GM19324 (cell line): ENCODE measurements around the gene UNC13C.

Source experiments
- ATAC-seq: cut with Tn5 transposase; IDR thresholded peaks from one replicate; pipeline ENCODE4 v1.9.1; 2021; ENCODE audit warnings: mild to moderate bottlenecking, moderate library complexity; ENCODE audit not compliant: unreplicated experiment, low FRiP score

Gene UNC13C

GRCh38 chr15:54017251-54017650, 39.0 kb downstream of the UNC13C start:
- no peak for ATAC-seq

DNA sequence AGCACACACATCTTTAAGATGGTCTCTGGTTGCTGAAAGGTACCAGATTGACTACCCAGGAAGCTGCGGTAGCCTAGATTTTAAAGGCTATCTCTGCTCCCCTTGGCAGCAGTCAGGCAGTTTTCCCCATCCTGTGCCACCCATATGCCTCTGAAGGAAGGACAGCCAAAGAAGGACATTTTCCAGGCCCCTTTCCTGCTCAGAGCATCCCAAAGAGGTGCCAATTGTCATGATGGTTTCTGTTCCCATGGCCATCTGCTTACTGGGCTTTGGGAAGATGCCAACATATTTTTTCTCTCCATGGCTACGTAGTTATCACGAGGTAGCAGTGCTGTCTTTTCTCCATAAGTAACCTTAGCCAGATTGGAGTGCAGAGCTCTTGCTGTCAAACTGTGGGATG, 39.7 kb downstream of the UNC13C start:
- no peak for ATAC-seq

DNA sequence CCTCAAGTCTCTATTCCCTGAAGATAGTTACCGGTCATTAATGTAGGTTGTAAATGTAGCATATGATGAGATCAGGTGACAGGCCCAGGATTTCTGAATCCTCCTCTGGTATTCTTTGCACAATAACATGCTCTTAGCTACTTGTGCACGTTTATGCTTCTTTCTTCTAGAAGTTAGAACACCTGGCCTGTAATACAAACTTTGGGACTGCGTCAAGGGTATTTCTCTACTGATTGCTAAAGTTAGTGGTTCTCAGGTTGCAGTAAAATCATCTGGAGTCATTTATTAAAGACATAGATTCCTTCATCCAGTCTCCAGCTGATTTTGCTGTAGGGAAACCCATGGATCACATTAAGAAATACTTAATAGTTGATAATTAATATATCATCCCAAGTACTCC, 48.0 kb downstream of the UNC13C start:
- no peak for ATAC-seq

GRCh38 chr15:54026891-54027290, 48.6 kb downstream of the UNC13C start:
- no peak for ATAC-seq

DNA sequence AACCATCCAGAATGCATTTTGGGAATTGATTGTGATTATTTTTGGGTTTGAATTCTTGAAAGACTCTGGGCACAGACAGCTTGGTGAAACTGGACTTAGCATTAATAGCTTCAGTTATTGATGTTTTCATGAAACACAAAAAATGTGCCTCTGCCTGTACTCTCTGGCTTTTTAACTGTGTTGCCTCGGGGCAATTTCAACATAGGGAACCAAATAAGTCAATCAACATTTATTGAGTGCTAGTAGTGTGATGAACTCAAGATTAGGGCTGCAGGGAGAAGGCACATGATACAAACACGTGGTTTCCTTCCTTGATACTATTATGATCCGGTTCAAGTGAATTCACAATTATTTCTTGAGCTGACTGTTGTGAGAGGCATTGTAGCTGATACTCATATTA, 50.8 kb downstream of the UNC13C start:
- ATAC-seq = no peak

DNA sequence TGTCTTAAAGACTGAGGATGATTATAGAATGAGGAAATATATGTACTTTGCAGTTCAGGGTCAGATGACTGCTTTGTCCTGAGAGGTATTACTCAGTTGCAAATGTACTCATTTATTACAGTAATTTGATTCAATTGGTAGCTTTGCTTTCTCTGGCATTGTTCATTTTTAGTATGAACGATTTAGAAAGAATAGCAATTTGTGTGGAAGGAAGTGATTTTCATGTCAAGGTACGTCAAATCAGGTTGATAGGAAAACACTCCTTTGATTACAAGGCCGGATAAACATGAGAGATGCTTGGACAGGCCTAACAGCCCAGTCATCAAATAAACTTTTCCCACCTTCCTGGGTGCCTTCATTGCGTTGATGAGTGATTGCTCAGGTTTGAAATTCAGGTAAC, 53.8 kb downstream of the UNC13C start:
- ATAC-seq = no peak

DNA sequence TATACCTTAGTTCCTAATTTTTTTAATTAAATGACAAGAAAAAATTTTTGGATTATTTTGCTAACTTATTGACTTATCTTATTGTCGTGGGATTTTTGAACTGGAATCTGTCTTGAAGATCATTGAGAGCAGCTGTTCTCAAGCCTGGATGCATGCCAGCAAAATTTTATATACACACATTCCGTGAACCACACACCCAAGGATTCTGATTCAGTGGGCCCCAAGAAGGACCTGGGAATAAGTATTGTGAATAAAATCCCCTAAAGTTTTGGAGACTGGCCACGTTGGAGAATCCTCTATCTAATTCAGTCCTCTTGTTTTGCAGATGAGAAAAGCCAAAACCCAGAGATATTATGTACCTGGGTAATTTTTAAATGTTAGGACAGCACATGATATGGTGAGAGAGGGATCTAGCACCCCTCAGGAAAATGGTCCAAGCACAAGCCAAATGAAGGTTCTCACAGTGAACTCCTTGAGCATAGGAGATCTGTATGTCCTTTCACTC, 55.2 kb downstream of the UNC13C start:
- ATAC-seq = no peak

DNA sequence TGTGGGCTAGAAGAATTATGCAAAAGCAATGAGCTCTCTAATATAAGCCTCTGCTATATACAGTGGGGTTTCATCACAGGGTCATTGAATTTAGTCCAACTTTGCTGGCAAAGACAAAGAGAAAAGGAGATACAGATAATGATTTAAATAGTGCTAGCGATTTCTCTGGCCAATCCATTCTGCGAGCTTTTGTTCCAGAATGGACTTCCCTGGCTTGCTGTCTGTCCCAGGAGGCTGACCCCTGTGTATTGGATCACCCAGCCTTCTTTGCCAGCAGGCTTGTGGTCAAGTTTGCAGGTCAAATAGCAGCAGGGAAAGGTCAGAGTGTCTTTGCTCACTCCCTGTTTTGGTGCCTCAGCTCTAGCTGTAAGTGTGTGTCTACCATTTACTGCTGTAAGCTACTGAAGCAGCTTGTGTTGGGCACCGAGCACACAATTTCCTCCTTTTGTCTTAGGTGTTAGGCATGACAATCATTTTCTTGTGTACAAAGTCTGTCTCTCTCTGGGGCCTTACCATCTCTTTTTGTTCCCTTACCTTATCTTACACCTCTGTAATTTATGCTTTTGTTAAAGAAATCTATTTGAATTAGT, 55.7 kb downstream of the UNC13C start:
- no peak for ATAC-seq

DNA sequence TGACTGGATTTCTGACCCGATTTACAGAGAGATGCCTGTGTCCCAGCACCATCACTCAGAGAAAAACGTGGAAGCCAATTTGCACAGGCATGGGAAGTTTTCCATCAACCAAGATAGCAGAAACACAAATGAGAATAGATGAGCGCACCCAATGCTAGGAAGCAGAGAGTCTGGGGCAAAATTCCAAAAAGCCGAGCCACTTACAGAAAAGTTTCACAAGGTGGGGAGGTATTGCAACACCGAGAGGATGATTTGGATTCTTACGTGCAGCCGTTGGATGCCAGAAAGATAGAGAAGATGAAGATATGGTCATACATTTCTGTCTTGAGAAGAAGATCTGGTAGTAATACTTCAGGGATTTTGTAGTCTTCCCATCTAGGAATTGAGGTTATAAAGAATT, 57.4 kb downstream of the UNC13C start:
- ATAC-seq = no peak

- no peak for ATAC-seq
These were observed 67.2 kb downstream of the UNC13C start for GRCh38 chr15:54045397-54045796.

- no peak for ATAC-seq
These were observed 67.9 kb downstream of the UNC13C start for GRCh38 chr15:54046093-54046492.

DNA sequence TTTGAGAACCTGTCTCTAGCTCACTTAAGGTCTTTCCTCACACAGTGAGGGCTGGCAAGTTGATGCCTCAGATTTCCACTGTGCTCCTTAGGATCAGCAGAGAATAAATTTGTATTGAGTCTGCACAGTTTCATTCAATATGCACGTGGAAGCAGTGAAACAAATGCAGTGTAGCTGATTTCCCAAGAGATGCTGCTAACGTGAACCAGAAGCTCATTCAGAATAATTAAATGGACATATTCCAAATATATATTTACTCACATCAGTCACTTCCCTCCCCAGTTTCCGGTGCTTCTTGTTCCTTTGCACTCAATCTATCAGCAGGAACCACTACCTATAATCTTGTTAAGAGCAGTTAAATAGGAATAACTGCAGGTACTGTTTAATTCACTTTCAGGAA, 86.1 kb downstream of the UNC13C start:
- ATAC-seq = no peak

DNA sequence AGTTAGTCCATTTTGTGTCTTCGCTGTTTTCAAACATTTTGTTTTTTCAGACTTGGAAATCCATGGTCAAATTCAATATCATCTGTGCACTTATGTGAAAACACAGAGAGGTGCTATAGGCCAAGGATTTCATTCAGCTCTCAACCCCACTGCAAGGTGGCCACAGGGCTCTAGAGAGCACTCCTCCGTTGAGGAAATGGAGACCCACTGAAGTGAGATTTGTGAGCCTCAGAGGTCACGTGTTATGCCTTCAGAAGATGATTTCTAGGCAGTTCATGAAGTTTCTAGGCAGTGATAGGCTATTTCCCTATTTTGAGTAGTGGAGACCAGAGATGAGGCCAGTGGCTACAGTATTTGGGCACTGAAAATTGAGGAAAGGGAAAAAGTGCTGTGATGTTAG, 88.2 kb downstream of the UNC13C start:
- ATAC-seq = no peak

GRCh38 chr15:54082836-54083492, 104.7 kb downstream of the UNC13C start:
- ATAC-seq = no peak

GRCh38 chr15:54083501-54083900, 105.3 kb downstream of the UNC13C start:
- no peak for ATAC-seq

DNA sequence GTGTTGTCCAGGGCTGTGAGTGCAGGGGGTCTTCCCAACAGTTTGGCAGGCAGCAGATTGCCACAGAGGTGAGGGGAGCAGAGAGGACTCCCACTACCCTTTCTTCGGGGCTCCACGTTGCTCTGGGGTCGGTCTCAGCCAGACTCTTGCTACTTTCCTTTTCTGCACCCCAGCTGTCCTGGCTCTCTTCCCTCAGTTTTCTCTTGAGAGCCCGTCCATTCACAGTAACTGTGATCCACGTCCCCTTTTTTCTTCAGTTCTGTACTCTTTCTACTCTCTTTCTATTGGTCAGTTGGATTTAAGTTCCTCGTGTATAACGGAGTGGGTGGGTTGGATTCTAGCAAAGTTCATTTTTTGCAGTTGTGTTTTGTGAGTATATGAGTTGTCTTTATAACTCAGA, 105.8 kb downstream of the UNC13C start:
- ATAC-seq = no peak

DNA sequence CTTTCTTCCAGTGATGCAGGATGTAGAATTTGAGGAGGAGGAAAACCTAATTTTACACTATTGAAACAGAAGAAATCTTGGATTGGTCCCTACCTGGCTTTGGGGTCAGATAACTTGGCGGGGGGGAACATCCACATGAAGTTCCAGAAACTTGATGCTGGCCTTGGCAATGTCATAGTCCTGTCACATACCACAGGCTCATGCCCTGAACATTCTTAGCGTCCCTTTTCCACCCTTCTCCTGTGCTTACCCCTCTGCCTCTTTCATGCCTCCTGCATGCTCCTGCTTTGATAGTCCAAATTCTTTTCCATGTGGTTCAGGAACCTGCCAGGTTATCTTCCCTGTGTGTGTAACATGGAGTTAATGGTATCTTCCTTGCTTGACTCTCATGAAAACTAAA, 110.6 kb downstream of the UNC13C start:
- no peak for ATAC-seq

GRCh38 chr15:54089776-54090175, 111.5 kb downstream of the UNC13C start:
- no peak for ATAC-seq

DNA sequence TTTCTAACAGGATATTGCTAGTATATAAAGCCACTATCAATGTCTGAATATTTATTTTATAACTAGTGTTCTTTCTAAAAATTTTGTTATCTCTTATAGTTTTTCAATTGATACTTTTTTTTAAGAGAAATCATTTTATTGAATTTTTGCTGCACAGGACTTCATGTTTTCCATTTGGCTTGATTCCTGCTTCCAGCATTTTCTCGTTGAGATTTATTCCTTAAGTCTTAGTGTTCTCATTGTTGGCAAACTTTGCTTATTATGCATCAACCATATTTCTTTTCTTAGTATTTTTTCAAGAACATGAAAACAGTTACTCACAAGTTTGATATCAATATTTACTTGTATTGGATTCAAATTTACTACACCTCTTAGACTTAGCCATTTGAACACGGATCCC, 113.4 kb downstream of the UNC13C start:
- ATAC-seq = no peak

DNA sequence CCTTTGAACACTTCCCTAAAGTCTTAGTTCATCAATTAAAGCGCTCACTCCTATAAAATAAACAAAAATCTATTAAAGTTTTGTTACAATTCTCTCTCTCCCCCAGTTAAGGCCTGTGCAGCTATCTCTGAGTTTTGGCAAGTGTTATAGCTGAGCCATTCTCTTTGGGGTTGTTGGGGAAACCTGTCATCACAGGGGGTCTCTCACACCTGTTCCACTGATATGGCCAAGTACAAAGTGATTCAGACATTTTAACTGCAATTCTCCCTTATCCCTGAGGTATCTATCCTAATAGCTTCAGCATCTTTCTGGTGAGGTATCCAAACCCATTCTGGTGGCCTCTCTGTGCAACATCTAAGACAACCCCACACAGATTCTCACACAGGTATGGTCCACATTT, 116.4 kb downstream of the UNC13C start:
- no peak for ATAC-seq

GRCh38 chr15:54097019-54097418, 118.8 kb downstream of the UNC13C start:
- ATAC-seq = no peak

DNA sequence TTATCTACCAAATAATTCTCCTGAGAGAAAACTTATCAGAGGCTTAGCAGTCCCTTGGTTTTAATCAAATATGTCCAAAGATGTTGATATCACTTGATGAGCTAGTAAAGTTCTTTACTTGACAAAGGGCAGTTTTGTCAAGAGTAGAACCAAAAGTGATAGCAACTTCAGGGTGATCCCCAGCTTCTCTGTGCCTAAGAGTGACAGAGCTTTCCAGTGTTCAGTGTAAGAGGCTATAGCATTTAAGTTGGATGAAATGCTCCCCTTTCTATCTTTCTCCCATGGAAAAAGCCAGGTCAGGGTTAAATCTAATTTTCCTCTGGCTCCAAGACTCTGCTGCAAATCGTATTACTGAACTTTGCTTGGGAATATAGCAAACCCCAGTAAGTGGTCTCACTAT, 120.8 kb downstream of the UNC13C start:
- no peak for ATAC-seq
